Fibroblast of lung (primary cell): ENCODE measurements around the gene NUDT4. TPM values are rescaled to one million over a fixed set of nuclear protein-coding genes. Genes with fewer than 3 reads are reported as not detected.

Source experiments
- DNase-seq, 2 donors: peaks; one replicate each; pipeline versions ENCODE4 v3.0.0 to v3.0.0-alpha.2; 2010; ENCODE audit warnings: low read depth in 2 of 2
- H2AFZ ChIP-seq: 2 replicates; pipeline ENCODE4 v1.5.1; 2012; ENCODE audit warnings: low read length, control low read depth, inconsistent platforms
- H3K27ac ChIP-seq: 2 replicates; pipeline ENCODE4 v1.5.1; 2011; ENCODE audit warnings: low read length, control low read depth; ENCODE audit not compliant: insufficient read depth
- H3K27me3 ChIP-seq: 2 replicates; pipeline ENCODE4 v1.5.1; 2011; ENCODE audit warnings: mild to moderate bottlenecking, low read length; ENCODE audit not compliant: control insufficient read depth, insufficient read depth
- H3K36me3 ChIP-seq: 2 replicates; pipeline ENCODE4 v1.5.1; 2011; ENCODE audit warnings: low read length; ENCODE audit not compliant: control insufficient read depth, insufficient read depth
- H3K4me1 ChIP-seq: 2 replicates; pipeline ENCODE4 v1.5.1; 2011; ENCODE audit warnings: low read length; ENCODE audit not compliant: control insufficient read depth, insufficient read depth; ENCODE audit errors: extremely low read depth
- H3K4me2 ChIP-seq: 2 replicates; pipeline ENCODE4 v1.5.1; 2011; ENCODE audit warnings: low read length, control low read depth; ENCODE audit not compliant: insufficient read depth; ENCODE audit errors: extremely low read depth
- H3K4me3 ChIP-seq, 4 experiments: fragments of 200-600 bp in 1 of 4; sonication (generic) in 1 of 4; replicated peaks in 1 of 4; 2 replicates each; pipeline ENCODE4 v1.5.1; 2011 to 2016; ENCODE audit warnings: low read length in 4 of 4, low read depth in 3 of 4, mild to moderate bottlenecking in 3 of 4, control low read depth in 2 of 4, inconsistent platforms in 1 of 4, mixed read lengths in 1 of 4; ENCODE audit not compliant: insufficient read depth in 1 of 4; ENCODE audit errors: control extremely low read depth in 1 of 4
- H3K79me2 ChIP-seq: 2 replicates; pipeline ENCODE4 v1.5.1; 2012; ENCODE audit warnings: mild to moderate bottlenecking, low read length, inconsistent platforms; ENCODE audit not compliant: control insufficient read depth, insufficient read depth
- H3K9ac ChIP-seq: 2 replicates; pipeline ENCODE4 v1.5.1; 2011; ENCODE audit warnings: mild to moderate bottlenecking, low read length, control low read depth; ENCODE audit not compliant: insufficient read depth
- H3K9me3 ChIP-seq: 2 replicates; pipeline ENCODE4 v1.5.1; 2012; ENCODE audit warnings: low read depth, low read length; ENCODE audit not compliant: control insufficient read depth, insufficient read depth
- H4K20me1 ChIP-seq: 2 replicates; pipeline ENCODE4 v1.5.1; 2011; ENCODE audit warnings: low read length; ENCODE audit not compliant: control insufficient read depth, insufficient read depth; ENCODE audit errors: extremely low read depth
- CTCF ChIP-seq, 2 donors: IDR thresholded peaks in 1 of 2; conservative IDR thresholded peaks in 1 of 2; 1 replicate in 1 of 2; 2 replicates in 1 of 2; pipeline ENCODE4 v1.5.1; 2011 to 2012; ENCODE audit warnings: low read length in 2 of 2, control low read depth in 1 of 2, inconsistent platforms in 1 of 2, low read depth in 1 of 2, mild to moderate bottlenecking in 1 of 2
- EZH2 ChIP-seq: IDR thresholded peaks from 2 replicates; pipeline ENCODE4 v1.5.1; 2012; ENCODE audit warnings: low read length, control low read depth, mild to moderate bottlenecking; ENCODE audit errors: missing control alignments
- polyA plus RNA-seq, 2 donors: library from polyadenylated mRNA; depleted of rRNA in 1 of 2; stranded (reverse) in 1 of 2; unstranded in 1 of 2; fragments of >200 nt; gene quantifications; 2 replicates each; pipeline ENCODE4 v1.2.1, GENCODE V29; 2011 to 2012; ENCODE audit warnings: missing spikeins in 1 of 2
- total RNA-seq: library from RNA; depleted of rRNA; stranded (reverse); fragments of >200 nt; gene quantifications from 2 replicates; pipeline ENCODE4 v1.2.1, GENCODE V29; 2014

NUDT4 gene
- total and polyA plus RNA-seq, 2 donors (not counting 1 experiment from before 2014, with no cell fraction given), result 56.6 to 73.5 TPM

DNA sequence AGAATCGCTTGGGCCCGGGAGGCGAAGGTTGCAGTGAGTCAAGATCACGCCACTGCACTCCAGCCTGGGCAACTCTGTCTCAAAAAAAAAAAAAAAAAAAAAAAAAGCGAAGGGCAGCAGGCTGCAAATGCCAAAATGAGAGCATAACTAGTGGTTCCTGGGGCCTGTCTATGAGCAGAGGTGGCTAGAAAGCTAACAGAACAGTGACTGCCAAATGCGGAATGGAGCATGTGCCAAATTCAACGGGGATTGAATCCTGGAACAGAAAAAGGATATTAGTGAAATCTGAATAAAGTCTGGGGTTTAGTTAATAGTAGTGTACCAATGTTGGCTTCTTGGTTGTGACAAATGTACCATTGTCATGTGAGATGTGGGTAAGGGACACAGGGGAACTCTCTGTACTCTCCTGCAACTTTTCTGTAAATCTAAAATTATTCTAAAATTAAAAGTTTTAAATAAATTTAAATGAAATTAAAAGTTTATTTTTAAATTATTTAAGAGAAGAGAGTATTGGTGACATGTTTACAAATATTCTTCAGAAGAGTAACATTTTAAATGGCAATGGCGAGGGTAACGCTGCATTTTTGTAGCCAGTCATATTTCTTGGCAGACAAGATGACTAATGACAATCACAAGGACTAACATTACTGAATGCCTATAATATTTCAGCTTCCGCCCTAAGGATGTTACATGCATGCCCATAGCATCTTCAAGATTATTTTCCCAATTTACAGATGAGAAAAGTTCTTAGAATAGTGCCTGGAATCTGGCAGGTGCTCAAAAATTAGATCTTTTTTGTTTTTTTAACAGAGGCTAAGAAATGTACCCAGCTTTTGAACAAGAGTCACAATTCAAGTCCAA is 28.9 kb upstream of the NUDT4 start:
- H3K9me3 ChIP-seq, result no peaks in the 10 kb centered on the region
- H2AFZ ChIP-seq, result no peak overlapping the region
- DNase-seq, result peak in 1 of 2 donors; percentile 6
- no peak overlapping the region for H3K9ac ChIP-seq
- H4K20me1 ChIP-seq, result no peaks in the 10 kb centered on the region
- no peaks in the 10 kb centered on the region for H3K36me3 ChIP-seq
- H3K4me2 ChIP-seq, result no peak overlapping the region
- H3K4me3 ChIP-seq, result no peak overlapping the region
- no peaks in the 10 kb centered on the region for H3K4me1 ChIP-seq
- TF ChIP-seq CTCF (conservative IDR thresholded peaks at IDR 0.05 in 1 of 2, IDR thresholded peaks at IDR 0.05 in 1 of 2; ENCODE audit: low read depth in 1 of 2, low read length in 2 of 2), result no peak
- no peak for TF ChIP-seq EZH2
- no peaks in the 10 kb centered on the region for H3K27me3 ChIP-seq
- H3K27ac ChIP-seq, result no peak overlapping the region
- H3K79me2 ChIP-seq, result no peaks in the 10 kb centered on the region

DNA sequence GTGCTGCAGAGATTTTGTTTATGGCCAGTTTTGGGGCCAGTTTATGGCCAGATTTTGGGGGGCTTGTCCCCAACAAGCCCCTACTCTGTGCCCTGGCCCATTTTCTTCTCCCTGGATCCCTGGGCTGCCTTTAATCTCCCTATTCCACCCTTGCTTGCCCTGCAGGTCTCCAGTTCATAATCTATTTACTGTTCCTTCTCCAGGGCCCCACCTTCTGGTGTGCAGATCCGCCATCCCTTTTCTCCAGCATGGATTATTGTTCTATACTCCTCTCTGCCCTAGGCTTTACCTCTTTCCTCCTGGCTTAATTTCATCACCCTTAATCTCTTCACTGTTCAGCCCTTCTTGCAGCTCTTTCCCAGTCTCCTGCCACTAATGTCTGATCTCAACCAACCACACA is 26.0 kb upstream of the NUDT4 start:
- Histone ChIP-seq H3K4me1 (no peaks in the 10 kb centered on the region), H3K27me3 (no peaks in the 10 kb centered on the region), H3K9me3 (no peaks in the 10 kb centered on the region), H3K4me2 (no peak overlapping the region), H3K9ac (no peak overlapping the region), H2AFZ (no peak overlapping the region), H3K79me2 (no peaks in the 10 kb centered on the region), H3K36me3 (no peaks in the 10 kb centered on the region), H3K4me3 (no peak overlapping the region), H4K20me1 (no peaks in the 10 kb centered on the region), H3K27ac (no peak overlapping the region)
- no peak for DNase-seq
- no peak for TF ChIP-seq EZH2
- no peak for TF ChIP-seq CTCF (conservative IDR thresholded peaks at IDR 0.05 in 1 of 2, IDR thresholded peaks at IDR 0.05 in 1 of 2; ENCODE audit: low read depth in 1 of 2, low read length in 2 of 2)

DNA sequence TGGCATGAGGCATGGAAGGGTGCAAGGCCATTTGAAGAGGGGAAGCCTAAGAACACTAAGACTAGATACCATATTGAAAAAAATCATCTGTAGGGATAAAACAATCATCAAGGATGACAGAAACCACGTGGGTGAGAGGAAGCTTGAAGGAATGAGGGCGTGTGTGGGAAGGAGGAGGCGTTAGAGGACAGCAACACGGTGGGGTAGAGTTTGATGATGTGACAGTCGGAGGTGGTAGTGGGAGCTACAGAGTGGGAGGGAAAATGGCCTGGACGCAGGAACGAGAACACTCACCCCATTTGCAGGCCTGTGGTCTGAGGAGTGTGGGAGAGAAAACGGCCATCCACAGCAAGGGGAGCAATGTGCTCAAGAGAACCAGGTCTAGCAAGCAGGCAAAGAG is 25.4 kb upstream of the NUDT4 start:
- Histone ChIP-seq H3K4me1 (no peaks in the 10 kb centered on the region), H3K36me3 (no peaks in the 10 kb centered on the region), H4K20me1 (no peaks in the 10 kb centered on the region), H3K79me2 (no peaks in the 10 kb centered on the region), H3K9me3 (no peaks in the 10 kb centered on the region), H3K4me3 (no peak overlapping the region), H3K27ac (no peak overlapping the region), H3K9ac (no peak overlapping the region), H3K27me3 (no peaks in the 10 kb centered on the region), H2AFZ (no peak overlapping the region), H3K4me2 (no peak overlapping the region)
- TF ChIP-seq EZH2 (no peak), CTCF (conservative IDR thresholded peaks at IDR 0.05 in 1 of 2, IDR thresholded peaks at IDR 0.05 in 1 of 2; ENCODE audit: low read depth in 1 of 2, low read length in 2 of 2) (no peak)
- no peak for DNase-seq
